ENCODE results near the gene GPC6.

Gene GPC6

DNA sequence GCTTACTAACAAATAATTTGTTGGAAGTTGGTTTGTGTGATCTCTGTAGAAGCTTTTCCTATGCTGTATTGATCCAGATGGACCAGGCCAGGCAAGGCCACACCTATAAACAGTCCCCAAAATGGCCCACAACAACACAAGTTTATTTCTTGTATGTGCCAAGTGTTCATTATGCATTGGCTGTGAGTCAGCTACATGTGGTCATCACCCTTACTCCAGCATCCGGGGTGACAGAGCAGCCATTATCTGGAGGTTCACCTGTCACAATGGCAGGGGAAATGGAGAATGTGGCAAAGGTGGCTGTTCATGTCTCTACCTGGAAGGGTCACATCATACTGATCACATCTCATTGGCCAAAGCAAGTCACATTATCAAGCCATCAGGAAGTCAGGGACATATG, 1088.6 kb downstream of the GPC6 start:
- Histone ChIP-seq H3K9ac (ENCODE audit: low read length) (no peak overlapping the region), H3K4me1 (ENCODE audit: insufficient read depth, low read length, severe bottlenecking) (no peaks in the 10 kb centered on the region), H3K36me3 (ENCODE audit: insufficient read depth, low read length) (no peaks in the 10 kb centered on the region), H3K27ac (ENCODE audit: low read depth, low read length, poor library complexity, severe bottlenecking) (no peak overlapping the region), H3K79me2 (ENCODE audit: insufficient read depth, low read length) (no peaks in the 10 kb centered on the region), H4K20me1 (ENCODE audit: insufficient read depth, low read length) (no peaks in the 10 kb centered on the region), H3K9me2 (ENCODE audit: low read depth, low read length) (no peaks in the 10 kb centered on the region), H3F3A (ENCODE audit: insufficient read depth, low read length) (no peaks in the 10 kb centered on the region), H2AFZ (ENCODE audit: low read length) (no peak overlapping the region), H3K4me3 (ENCODE audit: low read depth, low read length, poor library complexity, severe bottlenecking) (no peak overlapping the region), H3K4me2 (ENCODE audit: low read length) (no peak overlapping the region), H3K9me3 (ENCODE audit: low read length) (no peaks in the 10 kb centered on the region), H3K27me3 (ENCODE audit: insufficient read depth, low read length) (no peaks in the 10 kb centered on the region)
- TF ChIP-seq, protein P1, sequence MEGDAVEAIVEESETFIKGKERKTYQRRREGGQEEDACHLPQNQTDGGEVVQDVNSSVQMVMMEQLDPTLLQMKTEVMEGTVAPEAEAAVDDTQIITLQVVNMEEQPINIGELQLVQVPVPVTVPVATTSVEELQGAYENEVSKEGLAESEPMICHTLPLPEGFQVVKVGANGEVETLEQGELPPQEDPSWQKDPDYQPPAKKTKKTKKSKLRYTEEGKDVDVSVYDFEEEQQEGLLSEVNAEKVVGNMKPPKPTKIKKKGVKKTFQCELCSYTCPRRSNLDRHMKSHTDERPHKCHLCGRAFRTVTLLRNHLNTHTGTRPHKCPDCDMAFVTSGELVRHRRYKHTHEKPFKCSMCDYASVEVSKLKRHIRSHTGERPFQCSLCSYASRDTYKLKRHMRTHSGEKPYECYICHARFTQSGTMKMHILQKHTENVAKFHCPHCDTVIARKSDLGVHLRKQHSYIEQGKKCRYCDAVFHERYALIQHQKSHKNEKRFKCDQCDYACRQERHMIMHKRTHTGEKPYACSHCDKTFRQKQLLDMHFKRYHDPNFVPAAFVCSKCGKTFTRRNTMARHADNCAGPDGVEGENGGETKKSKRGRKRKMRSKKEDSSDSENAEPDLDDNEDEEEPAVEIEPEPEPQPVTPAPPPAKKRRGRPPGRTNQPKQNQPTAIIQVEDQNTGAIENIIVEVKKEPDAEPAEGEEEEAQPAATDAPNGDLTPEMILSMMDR (IDR thresholded peaks at IDR 0.05; ENCODE audit: low read length): no peak
- no peak for TF ChIP-seq EZH2 (IDR thresholded peaks at IDR 0.05; ENCODE audit: borderline replicate concordance, low read length)

DNA sequence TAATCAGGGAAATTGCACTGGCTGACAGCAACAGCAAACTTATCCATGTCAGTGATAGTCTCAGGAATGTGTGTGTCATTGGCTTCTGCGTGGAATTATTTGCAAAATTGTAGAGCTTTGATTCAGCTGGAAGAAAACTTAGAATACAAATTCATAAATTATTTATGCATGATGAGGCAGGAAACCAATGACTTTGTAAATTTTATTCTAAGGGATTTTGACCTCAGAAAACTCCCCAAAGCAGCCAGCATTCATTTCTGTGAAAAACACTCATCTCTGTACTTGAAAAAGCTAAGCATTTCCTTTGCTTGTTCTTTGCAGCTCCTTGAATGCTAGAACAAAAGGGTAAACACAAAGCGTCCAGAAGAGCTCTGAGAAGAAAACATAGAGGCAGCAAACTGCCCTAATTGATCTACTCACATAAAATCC, 1090.5 kb downstream of the GPC6 start:
- Histone ChIP-seq H3K79me2 (ENCODE audit: insufficient read depth, low read length) (no peaks in the 10 kb centered on the region), H2AFZ (ENCODE audit: low read length) (no peak overlapping the region), H3K9me2 (ENCODE audit: low read depth, low read length) (no peaks in the 10 kb centered on the region), H3F3A (ENCODE audit: insufficient read depth, low read length) (no peaks in the 10 kb centered on the region), H3K27me3 (ENCODE audit: insufficient read depth, low read length) (no peaks in the 10 kb centered on the region), H3K9me3 (ENCODE audit: low read length) (no peaks in the 10 kb centered on the region), H3K4me3 (ENCODE audit: low read depth, low read length, poor library complexity, severe bottlenecking) (no peak overlapping the region), H3K9ac (ENCODE audit: low read length) (no peak overlapping the region), H3K36me3 (ENCODE audit: insufficient read depth, low read length) (no peaks in the 10 kb centered on the region), H3K27ac (ENCODE audit: low read depth, low read length, poor library complexity, severe bottlenecking) (no peak overlapping the region), H3K4me1 (ENCODE audit: insufficient read depth, low read length, severe bottlenecking) (no peaks in the 10 kb centered on the region), H4K20me1 (ENCODE audit: insufficient read depth, low read length) (no peaks in the 10 kb centered on the region), H3K4me2 (ENCODE audit: low read length) (no peak overlapping the region)
- TF ChIP-seq, protein P1 (IDR thresholded peaks at IDR 0.05; ENCODE audit: low read length): no peak
- no peak for TF ChIP-seq EZH2 (IDR thresholded peaks at IDR 0.05; ENCODE audit: borderline replicate concordance, low read length)

GRCh38 chr13:94318418-94318817, 1091.8 kb downstream of the GPC6 start:
- H3K27ac ChIP-seq (ENCODE audit: low read depth, low read length, poor library complexity, severe bottlenecking): no peak overlapping the region
- no peaks in the 10 kb centered on the region for H3K9me3 ChIP-seq (ENCODE audit: low read length)
- no peaks in the 10 kb centered on the region for H3K36me3 ChIP-seq (ENCODE audit: insufficient read depth, low read length)
- H4K20me1 ChIP-seq (ENCODE audit: insufficient read depth, low read length): no peaks in the 10 kb centered on the region
- H3K79me2 ChIP-seq (ENCODE audit: insufficient read depth, low read length): no peaks in the 10 kb centered on the region
- H3K4me1 ChIP-seq (ENCODE audit: insufficient read depth, low read length, severe bottlenecking): no peaks in the 10 kb centered on the region
- H3K4me3 ChIP-seq (ENCODE audit: low read depth, low read length, poor library complexity, severe bottlenecking): no peak overlapping the region
- H3K9me2 ChIP-seq (ENCODE audit: low read depth, low read length): no peaks in the 10 kb centered on the region
- H3K9ac ChIP-seq (ENCODE audit: low read length): no peak overlapping the region
- H2AFZ ChIP-seq (ENCODE audit: low read length): no peak overlapping the region
- no peak for TF ChIP-seq EZH2 (IDR thresholded peaks at IDR 0.05; ENCODE audit: borderline replicate concordance, low read length)
- TF ChIP-seq, protein P1 (IDR thresholded peaks at IDR 0.05; ENCODE audit: low read length): no peak
- no peaks in the 10 kb centered on the region for H3F3A ChIP-seq (ENCODE audit: insufficient read depth, low read length)
- H3K4me2 ChIP-seq (ENCODE audit: low read length): no peak overlapping the region
- no peaks in the 10 kb centered on the region for H3K27me3 ChIP-seq (ENCODE audit: insufficient read depth, low read length)

All from OCI-LY1 (cell line).